ENCODE measurements around the gene PHACTR1. TPM values are rescaled to one million over a fixed set of nuclear protein-coding genes. Genes with fewer than 3 reads are reported as not detected.

PHACTR1 gene
- polyA plus RNA-seq, 2 of the 4 experiments (the other 2 are of a cell fraction), result not detected

DNA sequence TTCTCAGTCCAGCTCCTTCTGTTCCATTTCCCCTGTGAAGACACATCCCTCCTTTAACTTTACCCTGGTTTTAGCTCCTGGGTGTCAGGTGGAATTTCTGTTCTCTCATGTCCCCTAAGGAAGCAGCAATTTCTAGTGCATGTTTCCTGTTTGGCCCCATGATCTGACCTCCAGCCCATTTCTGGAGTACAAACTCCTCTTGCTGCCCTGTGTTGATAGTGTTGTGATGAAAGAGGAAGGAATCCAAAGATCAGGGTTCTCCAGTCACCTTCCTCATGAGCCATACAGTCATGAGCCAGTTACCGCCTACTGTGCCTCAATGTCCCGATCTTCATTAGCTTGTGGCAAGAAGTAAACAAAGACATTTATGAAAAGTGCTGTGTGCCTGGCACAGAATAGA is 97.4 kb downstream of the PHACTR1 start:
- ATAC-seq (no peak), FAIRE-seq (no peak), DNase-seq (ENCODE audit: low read depth in 1 of 2, low spot score in 1 of 2) (no peak)
- ChIA-PET CTCF (interaction anchor here (1.0 kb wide), 1 partner anchor 11 kb away, joined by 3 read pairs; no protein-coding TSS in a partner anchor), POLR2A (no interaction called here)
- TF ChIP-seq CHD4 (IDR thresholded peaks at IDR 0.05; ENCODE audit: borderline replicate concordance), result no peak
- no peak for TF ChIP-seq EHF (CRISPR knock-in tag; IDR thresholded peaks at IDR 0.05)
- TF ChIP-seq KDM5A (IDR thresholded peaks at IDR 0.05), result no peak
- no peak for TF ChIP-seq MYC (IDR thresholded peaks at IDR 0.05; ENCODE audit: borderline replicate concordance, low read length)
- TF ChIP-seq, protein P1, sequence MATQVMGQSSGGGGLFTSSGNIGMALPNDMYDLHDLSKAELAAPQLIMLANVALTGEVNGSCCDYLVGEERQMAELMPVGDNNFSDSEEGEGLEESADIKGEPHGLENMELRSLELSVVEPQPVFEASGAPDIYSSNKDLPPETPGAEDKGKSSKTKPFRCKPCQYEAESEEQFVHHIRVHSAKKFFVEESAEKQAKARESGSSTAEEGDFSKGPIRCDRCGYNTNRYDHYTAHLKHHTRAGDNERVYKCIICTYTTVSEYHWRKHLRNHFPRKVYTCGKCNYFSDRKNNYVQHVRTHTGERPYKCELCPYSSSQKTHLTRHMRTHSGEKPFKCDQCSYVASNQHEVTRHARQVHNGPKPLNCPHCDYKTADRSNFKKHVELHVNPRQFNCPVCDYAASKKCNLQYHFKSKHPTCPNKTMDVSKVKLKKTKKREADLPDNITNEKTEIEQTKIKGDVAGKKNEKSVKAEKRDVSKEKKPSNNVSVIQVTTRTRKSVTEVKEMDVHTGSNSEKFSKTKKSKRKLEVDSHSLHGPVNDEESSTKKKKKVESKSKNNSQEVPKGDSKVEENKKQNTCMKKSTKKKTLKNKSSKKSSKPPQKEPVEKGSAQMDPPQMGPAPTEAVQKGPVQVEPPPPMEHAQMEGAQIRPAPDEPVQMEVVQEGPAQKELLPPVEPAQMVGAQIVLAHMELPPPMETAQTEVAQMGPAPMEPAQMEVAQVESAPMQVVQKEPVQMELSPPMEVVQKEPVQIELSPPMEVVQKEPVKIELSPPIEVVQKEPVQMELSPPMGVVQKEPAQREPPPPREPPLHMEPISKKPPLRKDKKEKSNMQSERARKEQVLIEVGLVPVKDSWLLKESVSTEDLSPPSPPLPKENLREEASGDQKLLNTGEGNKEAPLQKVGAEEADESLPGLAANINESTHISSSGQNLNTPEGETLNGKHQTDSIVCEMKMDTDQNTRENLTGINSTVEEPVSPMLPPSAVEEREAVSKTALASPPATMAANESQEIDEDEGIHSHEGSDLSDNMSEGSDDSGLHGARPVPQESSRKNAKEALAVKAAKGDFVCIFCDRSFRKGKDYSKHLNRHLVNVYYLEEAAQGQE (IDR thresholded peaks at IDR 0.05), result no peak
- no peak for TF ChIP-seq NPAS2 (CRISPR knock-in tag; IDR thresholded peaks at IDR 0.05; ENCODE audit: borderline replicate concordance)
- no peak for TF ChIP-seq FOSL2 (IDR thresholded peaks at IDR 0.05)
- no peak for TF ChIP-seq FOSL2 (CRISPR knock-in tag; IDR thresholded peaks at IDR 0.05)
- H3K4me3 ChIP-seq, result no peak overlapping the region
- no peaks in the 10 kb centered on the region for H3K9me3 ChIP-seq
- H3K27ac ChIP-seq, result no peak overlapping the region
- no peaks in the 10 kb centered on the region for H3K4me1 ChIP-seq
- no peak overlapping the region for H3K4me2 ChIP-seq
- 86% methylated on average over 2 of the region's 2 CpGs for WGBS (ENCODE audit: missing lambda C conversion rate)

DNA sequence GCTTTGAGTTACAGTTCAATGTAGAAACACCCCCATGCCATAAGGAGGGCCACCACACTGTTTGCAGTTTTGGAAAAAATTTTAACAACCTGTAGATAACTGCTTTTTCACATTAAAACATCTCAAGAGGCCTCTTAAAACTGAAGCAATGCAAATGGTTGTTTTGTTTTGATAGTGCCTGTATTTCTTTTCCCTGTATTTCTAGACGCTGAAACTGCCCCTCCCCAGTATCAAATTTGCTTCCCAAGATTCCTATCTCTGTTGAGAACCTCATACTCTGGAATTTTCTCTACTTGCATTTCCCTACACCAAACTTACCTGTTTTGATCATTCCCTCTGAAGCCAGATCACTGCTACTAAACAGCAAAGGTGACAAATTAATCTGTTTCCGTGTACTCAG is 98.5 kb downstream of the PHACTR1 start:
- ATAC-seq (no peak), FAIRE-seq (no peak), DNase-seq (ENCODE audit: low read depth in 1 of 2, low spot score in 1 of 2) (no peak)
- H3K4me3 ChIP-seq, result no peak overlapping the region
- no peak overlapping the region for H3K27ac ChIP-seq
- 7% methylated on average over 2 of the region's 2 CpGs for WGBS (ENCODE audit: missing lambda C conversion rate)
- TF ChIP-seq NFE2L2 (conservative IDR thresholded peaks at IDR 0.05; ENCODE audit: low read length) (no peak), FOXS1 (CRISPR knock-in tag; IDR thresholded peaks at IDR 0.05) (no peak), BHLHE40 (IDR thresholded peaks at IDR 0.05; ENCODE audit: low read depth, low read length) (no peak), KDM5A (IDR thresholded peaks at IDR 0.05) (no peak), KDM1A (IDR thresholded peaks at IDR 0.05; ENCODE audit: low read depth) (no peak), RNF2 (IDR thresholded peaks at IDR 0.05; ENCODE audit: borderline replicate concordance, low read depth) (no peak), POLR2A (IDR thresholded peaks at IDR 0.05; ENCODE audit: low read length) (no peak), HOXB5 (CRISPR knock-in tag; IDR thresholded peaks at IDR 0.05) (no peak), MAFK (IDR thresholded peaks at IDR 0.05; ENCODE audit: partially characterized antibody) (no peak), EHF (CRISPR knock-in tag; IDR thresholded peaks at IDR 0.05) (no peak), RARB (CRISPR knock-in tag; IDR thresholded peaks at IDR 0.05) (no peak), HEYL (CRISPR knock-in tag; IDR thresholded peaks at IDR 0.05) (no peak), HDAC2 (IDR thresholded peaks at IDR 0.05) (no peak), ZSCAN20 (CRISPR knock-in tag; IDR thresholded peaks at IDR 0.05) (no peak), CBX2 (IDR thresholded peaks at IDR 0.05; ENCODE audit: borderline replicate concordance, low read depth) (no peak), MYC (IDR thresholded peaks at IDR 0.05; ENCODE audit: borderline replicate concordance, low read length) (no peak), ZNF302 (CRISPR knock-in tag; IDR thresholded peaks at IDR 0.05) (no peak)
- no peaks in the 10 kb centered on the region for H3K4me1 ChIP-seq
- ChIA-PET POLR2A (no interaction called here), CTCF (no interaction called here)
- H3K4me2 ChIP-seq, result no peak overlapping the region
- no peaks in the 10 kb centered on the region for H3K9me3 ChIP-seq

DNA sequence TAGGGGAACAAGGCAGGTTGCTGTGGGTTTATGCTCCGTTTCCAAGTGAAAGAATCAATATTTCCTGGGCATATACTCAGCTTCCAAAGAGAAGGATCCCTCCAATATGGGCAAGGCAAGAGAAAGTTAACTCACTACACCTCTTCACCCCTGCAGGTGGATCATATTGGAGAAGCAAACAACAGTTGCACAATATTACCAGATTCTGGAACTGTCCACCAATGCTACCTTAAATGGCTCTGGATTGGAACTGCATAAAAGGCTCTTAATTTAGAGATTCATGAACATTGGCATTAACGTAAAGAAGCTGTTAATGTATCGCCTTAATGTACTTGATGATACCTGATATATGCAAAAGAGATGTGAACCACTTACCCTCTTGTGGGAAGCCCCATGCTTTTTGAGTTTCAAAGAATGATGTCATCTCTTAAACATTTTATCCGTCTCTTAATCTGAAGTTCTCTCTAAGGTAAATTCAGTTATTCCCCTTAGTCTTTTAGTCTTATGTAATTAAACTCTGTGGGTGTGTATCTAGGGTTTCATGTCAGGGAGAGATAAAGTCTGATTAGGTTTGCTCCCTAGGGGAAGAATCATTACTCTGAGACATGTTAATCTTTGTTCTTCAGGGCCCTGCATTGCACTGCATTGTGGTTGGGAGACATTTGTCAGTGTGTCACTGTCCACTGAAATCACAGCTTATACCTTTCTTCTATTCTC is 99.5 kb downstream of the PHACTR1 start:
- no peaks in the 10 kb centered on the region for H3K9me3 ChIP-seq
- ChIA-PET POLR2A (no interaction called here), CTCF (no interaction called here)

More for the DNA sequence above, 99.5 kb downstream of the PHACTR1 start:
- FAIRE-seq (no peak), DNase-seq (ENCODE audit: low read depth in 1 of 2, low spot score in 1 of 2) (no peak), ATAC-seq (no peak)
- 10% methylated on average over 4 of the region's 4 CpGs for WGBS (ENCODE audit: missing lambda C conversion rate)
- Histone ChIP-seq H3K4me1 (no peaks in the 10 kb centered on the region), H3K4me3 (no peak overlapping the region), H3K27ac (no peak overlapping the region), H3K4me2 (no peak overlapping the region)
- TF ChIP-seq, protein P2, sequence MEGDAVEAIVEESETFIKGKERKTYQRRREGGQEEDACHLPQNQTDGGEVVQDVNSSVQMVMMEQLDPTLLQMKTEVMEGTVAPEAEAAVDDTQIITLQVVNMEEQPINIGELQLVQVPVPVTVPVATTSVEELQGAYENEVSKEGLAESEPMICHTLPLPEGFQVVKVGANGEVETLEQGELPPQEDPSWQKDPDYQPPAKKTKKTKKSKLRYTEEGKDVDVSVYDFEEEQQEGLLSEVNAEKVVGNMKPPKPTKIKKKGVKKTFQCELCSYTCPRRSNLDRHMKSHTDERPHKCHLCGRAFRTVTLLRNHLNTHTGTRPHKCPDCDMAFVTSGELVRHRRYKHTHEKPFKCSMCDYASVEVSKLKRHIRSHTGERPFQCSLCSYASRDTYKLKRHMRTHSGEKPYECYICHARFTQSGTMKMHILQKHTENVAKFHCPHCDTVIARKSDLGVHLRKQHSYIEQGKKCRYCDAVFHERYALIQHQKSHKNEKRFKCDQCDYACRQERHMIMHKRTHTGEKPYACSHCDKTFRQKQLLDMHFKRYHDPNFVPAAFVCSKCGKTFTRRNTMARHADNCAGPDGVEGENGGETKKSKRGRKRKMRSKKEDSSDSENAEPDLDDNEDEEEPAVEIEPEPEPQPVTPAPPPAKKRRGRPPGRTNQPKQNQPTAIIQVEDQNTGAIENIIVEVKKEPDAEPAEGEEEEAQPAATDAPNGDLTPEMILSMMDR (IDR thresholded peaks at IDR 0.05), result no peak
- no peak for TF ChIP-seq PHF8 (IDR thresholded peaks at IDR 0.05; ENCODE audit: borderline replicate concordance, low read depth)
- TF ChIP-seq POLR2AphosphoS2 (conservative IDR thresholded peaks at IDR 0.05; ENCODE audit: low read length), result no peak
- no peak for TF ChIP-seq FOXS1 (CRISPR knock-in tag; IDR thresholded peaks at IDR 0.05)
- TF ChIP-seq CHD2 (IDR thresholded peaks at IDR 0.05; ENCODE audit: low read length, partially characterized antibody), result no peak
- TF ChIP-seq, protein P3, sequence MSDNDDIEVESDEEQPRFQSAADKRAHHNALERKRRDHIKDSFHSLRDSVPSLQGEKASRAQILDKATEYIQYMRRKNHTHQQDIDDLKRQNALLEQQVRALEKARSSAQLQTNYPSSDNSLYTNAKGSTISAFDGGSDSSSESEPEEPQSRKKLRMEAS (IDR thresholded peaks at IDR 0.05), result no peak

Measured in A549 (cell line).